ENCODE results near the gene CASQ1.

GRCh38 chr1:160144921-160145320, 45.5 kb upstream of the CASQ1 start:
- TF ChIP-seq CTCF (IDR thresholded peaks at IDR 0.05) (no peak), NR3C1 (CRISPR knock-in tag; conservative IDR thresholded peaks at IDR 0.05; ENCODE audit: low read depth) (no peak), SMAD4 (CRISPR knock-in tag; IDR thresholded peaks at IDR 0.05) (no peak), MAX (CRISPR knock-in tag; IDR thresholded peaks at IDR 0.05) (no peak)

Measured in WTC11 (cell line).